Uterus (tissue), 4 donors: ENCODE measurements around the gene KRT3. TPM values are rescaled to one million over a fixed set of nuclear protein-coding genes. Genes with fewer than 3 reads are reported as not detected.

Experiments used
- DNase-seq, 2 donors: peaks; one replicate each; pipeline ENCODE4 v3.0.0-alpha.2; 2019 to 2020
- H3K27ac ChIP-seq, 2 donors: fragments of 200-600 bp; sonication (generic); 1 replicate in 1 of 2; 2 replicates in 1 of 2; pipeline ENCODE4 v1.5.1; 2016 to 2018
- H3K27me3 ChIP-seq, 2 donors: fragments of 200-600 bp; sonication (generic); one replicate each; pipeline ENCODE4 v1.5.1; 2018 to 2019; ENCODE audit warnings: control low read depth in 1 of 2
- H3K36me3 ChIP-seq, 2 donors: fragments of 200-600 bp; sonication (generic); one replicate each; pipeline ENCODE4 v1.5.1; 2019; ENCODE audit warnings: control low read depth in 1 of 2
- H3K4me1 ChIP-seq, 2 donors: fragments of 200-600 bp; sonication (generic); one replicate each; pipeline ENCODE4 v1.5.1; 2018 to 2019; ENCODE audit warnings: control low read depth in 1 of 2
- H3K4me3 ChIP-seq, 2 donors: fragments of 200-600 bp; sonication (generic); 1 replicate in 1 of 2; 2 replicates in 1 of 2; pipeline ENCODE4 v1.5.1; 2018 to 2019; ENCODE audit warnings: mild to moderate bottlenecking in 1 of 2
- H3K9me3 ChIP-seq, 2 donors: fragments of 200-600 bp; sonication (generic); one replicate each; pipeline ENCODE4 v1.5.1; 2019; ENCODE audit warnings: control low read depth in 1 of 2
- CTCF ChIP-seq, 4 experiments: fragments of 200-600 bp in 2 of 4; fragments of 450-650 bp in 2 of 4; sonication (generic) in 2 of 4; IDR thresholded peaks; one replicate each; pipeline ENCODE4 v1.5.1; 2016 to 2019; ENCODE audit warnings: antibody characterized with exemption in 4 of 4, mild to moderate bottlenecking in 2 of 4, moderate library complexity in 1 of 4
- POLR2A ChIP-seq, 2 donors: fragments of 450-650 bp; IDR thresholded peaks; one replicate each; pipeline ENCODE4 v1.6.1; 2016; ENCODE audit warnings: antibody characterized with exemption in 2 of 2, mild to moderate bottlenecking in 1 of 2, moderate library complexity in 1 of 2
- intact Hi-C: fragments of 100-400 bp; cut with DNase I; formaldehyde crosslinking; loops from one replicate; pipeline ENCODE4 v1.15.1; 2023; ENCODE audit warnings: low total_unique reads
- total RNA-seq, 4 donors: library from RNA; depleted of rRNA in 3 of 4; stranded (reverse); fragments of >200 nt in 3 of 4; gene quantifications; one replicate each; pipeline versions ENCODE4 v1.1.0 to v1.2.4, GENCODE V29; 2014 to 2023
- donor health status: DM: yes; HTN: yes; CAD: no.

Gene KRT3
- total RNA-seq, 4 donors from 2014 or later: not detected

GRCh38 chr12:52745554-52745953 lies 50.4 kb downstream of the KRT3 start:
- Histone ChIP-seq H3K36me3 (no peaks in the 10 kb centered on the region), H3K4me1 (no peaks in the 10 kb centered on the region), H3K27me3 (no peaks in the 10 kb centered on the region), H3K27ac (no peak overlapping the region), H3K4me3 (no peak overlapping the region), H3K9me3 (no peaks in the 10 kb centered on the region)
- intact Hi-C loops: no loop called here
- TF ChIP-seq CTCF (IDR thresholded peaks at IDR 0.05) (no peak), POLR2A (IDR thresholded peaks at IDR 0.05) (no peak)
- DNase-seq: no peak

- no peaks in the 10 kb centered on the region for H3K4me1 ChIP-seq
- H3K4me3 ChIP-seq: no peak overlapping the region
- no peaks in the 10 kb centered on the region for H3K36me3 ChIP-seq
- no peak overlapping the region for H3K27ac ChIP-seq
- no peaks in the 10 kb centered on the region for H3K27me3 ChIP-seq
- no peak for TF ChIP-seq POLR2A (IDR thresholded peaks at IDR 0.05)
- TF ChIP-seq CTCF (IDR thresholded peaks at IDR 0.05): no peak
- no peak for DNase-seq
- no peaks in the 10 kb centered on the region for H3K9me3 ChIP-seq
- intact Hi-C loops: no loop called here
Measured at GRCh38 chr12:52744493-52745156, 51.3 kb downstream of the KRT3 start.

- TF ChIP-seq CTCF (IDR thresholded peaks at IDR 0.05): no peak
- no peak for TF ChIP-seq POLR2A (IDR thresholded peaks at IDR 0.05)
- Histone ChIP-seq H3K9me3 (no peaks in the 10 kb centered on the region), H3K27me3 (no peaks in the 10 kb centered on the region), H3K27ac (no peak overlapping the region), H3K36me3 (no peaks in the 10 kb centered on the region), H3K4me3 (no peak overlapping the region), H3K4me1 (no peaks in the 10 kb centered on the region)
- intact Hi-C loops: no loop called here
- no peak for DNase-seq
Measured at GRCh38 chr12:52742822-52743457, 53.0 kb downstream of the KRT3 start.

- DNase-seq: no peak
- no peaks in the 10 kb centered on the region for H3K36me3 ChIP-seq
- H3K27me3 ChIP-seq: no peaks in the 10 kb centered on the region
Measured at GRCh38 chr12:52742196-52742580, 53.7 kb downstream of the KRT3 start.

GRCh38 chr12:52741375-52742195 lies 54.3 kb downstream of the KRT3 start:
- intact Hi-C loops: no loop called here
- DNase-seq: peak in 1 of 2 donors; percentile 26
- Histone ChIP-seq H3K9me3 (no peaks in the 10 kb centered on the region), H3K27ac (no peak overlapping the region), H3K27me3 (no peaks in the 10 kb centered on the region), H3K4me3 (no peak overlapping the region), H3K4me1 (no peaks in the 10 kb centered on the region), H3K36me3 (no peaks in the 10 kb centered on the region)
- TF ChIP-seq CTCF (IDR thresholded peaks at IDR 0.05): no peak
- TF ChIP-seq POLR2A (IDR thresholded peaks at IDR 0.05): no peak

More at GRCh38 chr12:52742196-52742580, 53.7 kb downstream of the KRT3 start:
- Histone ChIP-seq H3K4me1 (no peaks in the 10 kb centered on the region), H3K27ac (no peak overlapping the region), H3K9me3 (no peaks in the 10 kb centered on the region), H3K4me3 (no peak overlapping the region)
- TF ChIP-seq POLR2A (IDR thresholded peaks at IDR 0.05): no peak
- intact Hi-C loops: no loop called here
